Activated T-cell treated with anti-CD3 and anti-CD28 coated beads, Interleukin-2, amount 50 U/mL, for 24 hours (primary cell): Measurements from ENCODE around the gene MGAT1.
"Not testable (repeated sequence)": the region's sequence is repeated elsewhere in the genome, so short reads cannot be mapped to it uniquely, and the experiment has no call there.

Experiments
- DNase-seq: peaks from one replicate; pipeline ENCODE4 v3.0.0-alpha.2; 2020
- H3K27ac Mint-ChIP-seq: 2 replicates; pipeline ENCODE4 v1.8.0; 2020; ENCODE audit warnings: mild to moderate bottlenecking, mixed read lengths
- H3K27me3 Mint-ChIP-seq: 2 replicates; pipeline ENCODE4 v1.8.0; 2020; ENCODE audit warnings: mixed read lengths
- H3K36me3 Mint-ChIP-seq: 2 replicates; pipeline ENCODE4 v1.8.0; 2020; ENCODE audit warnings: low read depth, mixed read lengths
- H3K4me1 Mint-ChIP-seq: 2 replicates; pipeline ENCODE4 v1.8.0; 2020; ENCODE audit warnings: low read depth, mixed read lengths
- H3K4me3 Mint-ChIP-seq: 2 replicates; pipeline ENCODE4 v1.8.0; 2020; ENCODE audit warnings: mild to moderate bottlenecking, moderate library complexity, mixed read lengths
- H3K9me3 Mint-ChIP-seq: 2 replicates; pipeline ENCODE4 v1.8.0; 2020; ENCODE audit warnings: mixed read lengths

MGAT1 gene

DNA sequence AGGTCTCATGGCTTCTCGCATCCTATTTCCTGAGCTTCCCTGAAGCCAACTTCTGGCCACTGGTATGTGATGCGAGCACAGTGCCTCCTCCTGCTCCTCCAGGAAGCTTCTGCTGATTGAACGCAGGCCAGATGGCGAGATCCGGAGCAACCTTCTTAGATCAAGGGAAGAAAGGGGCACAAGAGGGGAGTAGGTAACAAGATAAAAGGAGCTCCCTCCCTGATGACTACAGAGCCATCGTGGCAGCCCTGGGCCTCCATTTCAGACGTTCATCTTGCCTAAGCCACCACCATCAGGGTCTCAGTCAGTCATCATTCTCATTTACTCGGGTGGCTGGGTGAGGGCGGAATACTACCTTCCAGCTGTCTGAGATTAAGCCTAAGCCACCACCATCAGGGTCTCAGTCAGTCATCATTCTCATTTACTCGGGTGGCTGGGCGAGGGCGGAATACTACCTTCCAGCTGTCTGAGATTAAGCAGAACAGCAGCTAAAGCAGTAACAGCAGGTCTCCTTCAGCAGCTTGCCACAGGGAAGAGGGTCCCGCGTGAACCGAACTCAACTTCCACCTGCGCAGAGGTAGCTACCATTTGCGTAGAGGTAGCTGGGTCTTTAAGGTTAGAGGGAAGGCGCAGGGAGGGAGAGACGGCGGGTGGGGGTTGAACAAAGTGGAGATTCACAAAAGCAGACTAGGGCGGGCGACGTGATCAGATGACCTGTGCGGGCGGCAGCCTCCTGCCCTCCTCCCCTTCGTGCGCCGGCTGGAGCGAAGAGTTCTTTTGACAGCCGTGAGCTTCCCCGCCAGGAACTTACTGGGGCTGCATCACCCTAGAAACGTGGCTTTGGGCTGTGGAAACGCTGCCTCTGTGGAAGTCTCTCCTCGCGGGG is 27.9 kb upstream of the MGAT1 start:
- Mint-ChIP-seq H3K36me3 (peaks cover 55% of the 10 kb centered on the region), H3K4me1 (peaks cover 66% of the 10 kb centered on the region)
- peak; percentile 81 for DNase-seq

DNA sequence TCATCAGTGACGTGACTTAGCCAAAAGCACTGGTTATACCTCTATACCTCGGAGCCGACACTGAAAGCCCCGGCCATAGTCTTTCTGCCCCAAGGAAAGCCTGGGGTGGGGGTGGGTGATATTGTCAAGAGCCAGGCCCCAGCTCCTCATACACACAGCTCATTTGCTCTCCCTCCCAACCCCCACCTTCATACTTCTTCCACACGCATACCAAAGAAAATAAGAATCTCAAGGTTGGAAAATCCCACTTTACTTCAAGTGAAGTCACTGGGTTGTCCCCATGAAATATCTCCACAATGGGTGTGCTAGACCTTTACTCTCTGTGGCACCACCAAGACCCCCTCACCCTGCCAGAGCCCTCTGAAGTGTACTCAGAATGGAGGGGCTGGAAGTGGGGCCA is 27.1 kb upstream of the MGAT1 start:
- peaks cover 66% of the 10 kb centered on the region for H3K4me1 Mint-ChIP-seq
- H3K27me3 Mint-ChIP-seq: no peaks in the 10 kb centered on the region
- H3K4me3 Mint-ChIP-seq: peak overlapping the region; percentile 97
- H3K9me3 Mint-ChIP-seq: peaks cover 2% of the 10 kb centered on the region
- no peak for DNase-seq
- H3K36me3 Mint-ChIP-seq: peaks cover 47% of the 10 kb centered on the region
- H3K27ac Mint-ChIP-seq: peak overlapping the region; percentile 98

More for the DNA sequence above, 27.9 kb upstream of the MGAT1 start:
- peak overlapping the region; percentile 97 for H3K4me3 Mint-ChIP-seq
- H3K9me3 Mint-ChIP-seq: peaks cover 2% of the 10 kb centered on the region
- no peaks in the 10 kb centered on the region for H3K27me3 Mint-ChIP-seq
- peak overlapping the region; percentile 98 for H3K27ac Mint-ChIP-seq

DNA sequence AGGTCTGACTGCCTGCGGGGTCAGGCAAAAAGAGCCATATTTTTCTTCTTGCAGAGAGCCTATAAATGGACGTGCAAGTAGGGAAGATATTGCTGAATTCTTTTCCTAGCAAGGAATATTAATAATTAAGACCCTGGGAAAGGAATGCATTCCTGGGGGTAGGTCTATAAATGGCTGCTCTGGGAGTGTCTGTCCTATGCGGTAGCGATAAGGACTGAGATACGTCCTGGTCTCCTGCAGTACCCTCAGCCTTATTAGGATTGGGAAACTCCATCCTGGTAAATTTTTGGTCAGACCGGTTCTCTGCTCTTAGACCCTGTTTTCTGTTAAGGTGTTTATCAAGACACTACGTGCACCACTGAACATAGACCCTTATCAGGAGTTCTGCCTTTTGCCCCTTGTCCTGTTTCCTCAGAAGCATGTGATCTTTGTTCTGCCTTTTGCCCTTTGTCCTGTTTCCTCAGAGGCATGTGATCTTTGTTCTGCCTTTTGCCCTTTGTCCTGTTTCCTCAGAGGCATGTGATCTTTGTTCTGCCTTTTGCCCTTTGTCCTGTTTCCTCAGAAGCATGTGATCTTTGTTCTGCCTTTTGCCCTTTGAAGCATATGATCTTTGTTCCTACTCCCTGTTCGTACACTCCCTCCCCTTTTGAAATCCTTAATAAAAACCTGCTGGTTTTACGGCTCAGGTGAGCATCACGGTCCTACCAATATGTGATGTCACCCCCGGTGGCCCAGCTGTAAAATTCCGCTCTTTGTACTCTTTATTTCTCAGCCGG is 26.3 kb upstream of the MGAT1 start:
- H3K36me3 Mint-ChIP-seq: peaks cover 39% of the 10 kb centered on the region
- peaks cover 66% of the 10 kb centered on the region for H3K4me1 Mint-ChIP-seq
- peak overlapping the region; percentile 98 for H3K27ac Mint-ChIP-seq
- H3K9me3 Mint-ChIP-seq, DNase-seq, H3K27me3 Mint-ChIP-seq: not testable (repeated sequence)
- H3K4me3 Mint-ChIP-seq: peak overlapping the region; percentile 97

DNA sequence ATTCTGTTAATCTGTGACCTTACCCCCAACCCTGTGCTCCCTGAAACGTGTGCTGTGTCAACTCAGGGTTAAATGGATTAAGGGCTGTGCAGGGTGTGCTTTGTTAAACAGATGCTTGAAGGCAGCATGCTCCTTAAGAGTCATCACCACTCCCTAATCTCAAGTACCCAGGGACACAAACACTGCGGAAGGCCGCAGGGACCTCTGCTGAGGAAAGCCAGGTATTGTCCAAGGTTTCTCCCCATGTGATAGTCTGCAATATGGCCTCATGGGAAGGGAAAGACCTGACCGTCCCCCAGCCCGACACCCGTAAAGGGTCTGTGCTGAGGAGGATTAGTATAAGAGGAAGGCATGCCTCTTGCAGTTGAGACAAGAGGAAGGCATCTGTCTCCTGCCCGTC is 24.8 kb upstream of the MGAT1 start:
- H3K27ac Mint-ChIP-seq, DNase-seq, H3K4me3 Mint-ChIP-seq, H3K27me3 Mint-ChIP-seq, H3K9me3 Mint-ChIP-seq: not testable (repeated sequence)
- Mint-ChIP-seq H3K4me1 (peaks cover 62% of the 10 kb centered on the region), H3K36me3 (peaks cover 34% of the 10 kb centered on the region)

DNA sequence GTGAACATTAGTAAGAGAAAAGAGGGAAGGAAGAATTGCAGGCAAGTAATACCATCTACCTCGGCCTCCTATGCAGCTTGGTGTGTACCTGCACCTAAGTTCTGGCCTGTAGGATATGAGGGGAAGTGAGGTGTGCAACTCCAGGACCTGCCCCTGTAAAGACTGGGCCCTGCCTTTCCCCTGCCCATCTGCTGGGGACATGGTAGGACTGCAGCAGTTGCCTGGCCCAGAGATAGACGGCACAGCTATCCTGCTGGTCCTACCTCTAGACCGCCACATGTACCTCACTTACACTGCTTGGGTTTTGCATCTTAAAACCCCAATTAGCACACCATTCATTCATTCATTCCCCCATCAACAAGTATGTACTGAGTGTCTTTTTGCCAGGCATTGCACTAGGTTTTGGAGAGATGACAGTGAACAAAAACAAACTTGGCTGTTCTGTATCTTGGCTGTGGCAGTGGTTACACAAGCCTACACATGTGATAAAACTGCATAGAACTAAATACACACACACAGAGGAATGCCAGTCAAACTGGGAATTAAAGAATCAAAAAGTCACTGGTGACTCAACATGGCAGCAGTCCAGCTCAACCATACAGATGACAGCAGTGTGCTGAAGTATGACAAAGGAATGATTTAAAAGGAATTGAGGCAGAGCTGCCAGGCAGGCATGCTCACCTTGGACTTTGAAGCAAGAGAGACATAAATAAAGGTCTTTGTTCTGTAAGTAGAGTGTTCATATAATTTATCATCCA is 23.3 kb upstream of the MGAT1 start:
- no peak overlapping the region for H3K4me3 Mint-ChIP-seq
- no peaks in the 10 kb centered on the region for H3K27me3 Mint-ChIP-seq
- H3K27ac Mint-ChIP-seq: peak overlapping the region; percentile 50
- H3K4me1 Mint-ChIP-seq: peaks cover 60% of the 10 kb centered on the region
- peaks cover 24% of the 10 kb centered on the region for H3K36me3 Mint-ChIP-seq
- no peak for DNase-seq
- H3K9me3 Mint-ChIP-seq: peaks cover 2% of the 10 kb centered on the region

DNA sequence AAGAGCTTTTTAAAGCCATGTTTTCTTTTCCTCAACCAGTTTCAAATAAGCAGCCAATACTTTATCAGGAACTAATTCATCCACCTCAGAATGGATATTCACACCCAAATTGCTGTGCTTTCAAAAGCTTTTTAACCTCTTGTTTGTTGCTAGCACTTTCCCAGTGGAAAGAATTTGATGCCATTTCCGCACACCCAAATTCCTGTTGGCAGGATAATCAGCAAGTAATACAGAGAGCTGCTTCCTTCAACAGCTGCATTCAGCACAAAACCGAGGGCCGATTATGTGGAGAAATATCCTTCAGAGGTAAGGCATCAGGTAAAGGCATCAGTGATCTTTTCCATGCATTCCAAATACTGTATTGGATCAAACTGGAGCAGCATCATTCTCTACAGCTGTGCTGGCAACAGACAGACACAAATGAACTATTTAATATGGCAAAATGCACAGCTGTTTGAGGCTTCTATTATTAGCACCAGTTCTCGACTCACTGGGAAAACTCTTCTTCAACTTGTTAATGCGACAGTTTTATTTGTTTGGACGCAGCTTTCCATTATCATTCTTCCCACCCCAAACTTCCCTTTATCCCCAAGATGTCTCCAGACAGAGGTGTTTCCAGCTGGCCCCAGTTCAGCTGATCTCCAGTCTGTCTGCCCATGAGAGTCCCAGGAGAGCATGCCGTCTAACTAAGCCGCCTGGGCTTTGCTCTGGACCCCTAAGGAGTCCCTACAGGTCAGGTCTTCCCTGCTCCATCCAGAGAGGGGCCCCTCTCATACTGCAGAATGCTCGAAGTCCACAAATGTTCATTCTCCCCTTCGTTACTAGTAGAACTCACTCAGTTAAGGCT is 22.2 kb upstream of the MGAT1 start:
- peak overlapping the region; percentile 50 for H3K27ac Mint-ChIP-seq
- peaks cover 60% of the 10 kb centered on the region for H3K4me1 Mint-ChIP-seq
- no peak for DNase-seq
- peaks cover 2% of the 10 kb centered on the region for H3K9me3 Mint-ChIP-seq
- no peak overlapping the region for H3K4me3 Mint-ChIP-seq
- peaks cover 14% of the 10 kb centered on the region for H3K36me3 Mint-ChIP-seq
- no peaks in the 10 kb centered on the region for H3K27me3 Mint-ChIP-seq

DNA sequence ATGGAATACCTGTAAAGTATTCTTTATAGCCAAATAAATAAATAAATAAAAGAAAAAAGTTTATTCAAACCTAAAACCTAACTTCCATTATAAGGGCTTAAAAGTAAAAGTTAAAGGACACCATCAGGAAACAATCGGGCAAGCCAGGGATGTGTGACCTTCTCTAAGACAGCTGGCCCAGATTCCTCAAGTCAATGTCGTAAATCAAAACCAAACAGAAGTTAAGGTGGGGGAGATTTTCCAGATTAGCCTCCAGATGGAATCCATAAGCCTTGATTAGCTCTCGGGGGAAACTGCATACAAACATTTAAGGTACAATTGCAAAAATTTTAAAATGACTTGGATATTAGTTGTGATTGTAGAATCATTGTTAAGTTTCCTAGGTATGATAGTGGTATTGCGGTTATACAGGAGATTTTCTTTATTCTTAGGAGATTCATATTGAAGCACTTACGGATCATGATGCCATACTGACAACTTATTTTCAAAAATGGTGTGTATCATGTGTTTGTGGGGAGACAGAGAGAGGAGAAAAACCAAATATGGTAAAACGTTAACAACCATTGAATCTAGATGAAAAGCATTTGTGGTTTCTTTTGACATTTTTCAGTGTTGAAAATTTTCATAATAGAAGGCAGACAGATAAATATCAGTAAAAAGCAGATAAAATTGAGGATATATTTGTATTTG is 21.5 kb upstream of the MGAT1 start:
- DNase-seq: no peak
- no peaks in the 10 kb centered on the region for H3K27me3 Mint-ChIP-seq
- H3K27ac Mint-ChIP-seq: no peak overlapping the region
- H3K36me3 Mint-ChIP-seq: peaks cover 6% of the 10 kb centered on the region
- no peaks in the 10 kb centered on the region for H3K9me3 Mint-ChIP-seq
- H3K4me1 Mint-ChIP-seq: peaks cover 53% of the 10 kb centered on the region
- no peak overlapping the region for H3K4me3 Mint-ChIP-seq

DNA sequence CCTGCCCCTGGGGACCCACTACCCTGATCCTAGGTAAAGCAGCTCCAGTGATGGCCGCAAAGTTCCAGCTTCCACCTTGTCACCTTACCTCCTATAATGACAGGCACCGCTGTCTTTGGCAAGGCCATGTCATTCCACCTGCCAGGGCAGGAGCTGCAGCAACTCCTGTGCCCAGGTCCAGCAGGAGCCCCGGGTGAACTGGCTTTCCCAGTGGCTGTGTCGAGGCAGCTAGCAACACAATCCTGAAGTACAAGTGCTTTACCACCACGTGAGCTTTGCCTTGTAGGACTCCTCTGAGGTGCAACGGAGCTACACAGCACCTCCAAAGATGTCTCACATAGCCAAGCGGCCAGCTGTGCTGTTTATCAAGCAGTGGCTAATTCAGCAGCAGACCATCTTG is 20.7 kb upstream of the MGAT1 start:
- peaks cover 3% of the 10 kb centered on the region for H3K36me3 Mint-ChIP-seq
- DNase-seq: no peak
- no peak overlapping the region for H3K27ac Mint-ChIP-seq
- H3K9me3 Mint-ChIP-seq: no peaks in the 10 kb centered on the region
- no peaks in the 10 kb centered on the region for H3K27me3 Mint-ChIP-seq
- peaks cover 56% of the 10 kb centered on the region for H3K4me1 Mint-ChIP-seq
- H3K4me3 Mint-ChIP-seq: no peak overlapping the region

DNA sequence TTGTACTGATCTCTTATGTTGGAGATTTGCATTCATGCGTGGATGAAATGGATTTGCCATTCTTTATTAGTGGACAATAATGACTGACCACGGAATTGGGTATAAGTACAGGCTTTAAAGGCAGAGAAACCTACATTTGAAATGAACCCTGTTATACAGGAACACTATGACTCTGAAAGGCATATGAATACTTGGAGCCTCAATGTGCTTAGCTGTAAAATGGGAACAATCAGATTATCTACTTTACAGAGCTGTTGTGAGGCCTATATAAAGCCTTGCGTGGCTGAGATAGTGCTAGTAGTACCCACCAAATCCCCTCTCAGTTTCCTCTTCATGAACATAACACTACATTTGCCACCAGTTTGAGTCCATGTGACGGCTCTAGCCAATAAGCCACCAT is 18.9 kb upstream of the MGAT1 start:
- no peak overlapping the region for H3K4me3 Mint-ChIP-seq
- no peaks in the 10 kb centered on the region for H3K9me3 Mint-ChIP-seq
- no peaks in the 10 kb centered on the region for H3K27me3 Mint-ChIP-seq
- H3K4me1 Mint-ChIP-seq: peaks cover 66% of the 10 kb centered on the region
- no peak for DNase-seq
- H3K27ac Mint-ChIP-seq: no peak overlapping the region
- H3K36me3 Mint-ChIP-seq: peaks cover 2% of the 10 kb centered on the region

DNA sequence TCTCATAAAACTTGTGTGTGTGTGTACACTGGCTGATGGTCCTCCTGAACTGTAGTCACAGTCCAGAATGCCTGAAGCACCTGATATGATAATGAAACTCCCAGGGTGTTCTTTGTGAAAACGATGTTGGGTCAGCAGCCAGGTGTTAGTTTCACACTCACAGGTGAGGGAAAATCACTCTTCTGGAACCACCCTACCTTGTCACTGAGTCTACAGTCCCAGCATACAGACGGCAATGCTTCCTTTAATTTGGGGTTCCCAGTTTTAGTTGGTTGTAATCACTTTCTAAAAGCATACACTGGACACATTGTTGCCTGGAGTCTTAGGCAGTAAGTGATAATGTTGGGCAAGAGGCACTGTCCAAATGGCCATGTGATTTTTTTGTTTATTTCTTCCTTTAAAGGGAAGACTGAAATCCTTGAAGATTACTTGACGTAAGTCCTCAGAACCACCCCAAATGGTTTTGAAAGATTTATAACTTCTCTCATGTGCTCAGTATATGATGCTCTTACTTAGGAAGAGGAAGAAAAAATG is 18.2 kb upstream of the MGAT1 start:
- Mint-ChIP-seq H3K9me3 (no peaks in the 10 kb centered on the region), H3K27ac (no peak overlapping the region), H3K27me3 (no peaks in the 10 kb centered on the region), H3K4me3 (no peak overlapping the region), H3K36me3 (no peaks in the 10 kb centered on the region), H3K4me1 (peaks cover 63% of the 10 kb centered on the region)
- DNase-seq: no peak

DNA sequence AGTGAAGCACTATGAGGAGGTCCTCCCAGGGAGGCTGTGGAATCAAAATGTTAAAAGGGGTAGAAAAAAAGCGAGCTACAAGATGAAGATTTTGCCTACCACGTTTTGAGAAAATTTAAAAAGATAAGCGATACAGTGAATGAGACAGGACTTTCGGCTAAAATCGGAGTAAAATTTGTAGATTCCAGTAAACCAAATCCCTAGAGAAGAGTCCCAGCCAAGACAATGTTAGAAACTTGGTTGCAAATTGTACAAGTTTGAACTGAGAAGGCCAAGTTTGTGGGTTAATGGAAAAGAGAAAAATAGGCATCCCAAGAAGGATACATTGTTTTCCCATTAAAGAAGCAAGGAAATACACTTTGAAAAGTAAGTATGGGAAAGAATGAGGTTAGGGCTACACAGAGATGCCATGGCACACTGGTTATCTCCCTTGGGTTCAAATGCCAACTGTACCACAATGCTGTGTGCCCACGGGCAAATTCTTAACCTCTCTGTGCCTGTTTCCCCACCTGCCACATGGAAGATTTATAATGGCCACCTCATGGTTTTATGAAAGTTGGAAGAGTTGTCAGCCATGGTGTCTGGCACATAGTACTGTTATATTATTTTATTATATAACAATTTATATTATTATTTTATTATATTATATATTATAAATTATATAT is 16.2 kb upstream of the MGAT1 start:
- no peaks in the 10 kb centered on the region for H3K36me3 Mint-ChIP-seq
- H3K4me3 Mint-ChIP-seq: no peak overlapping the region
- H3K27ac Mint-ChIP-seq: no peak overlapping the region
- no peaks in the 10 kb centered on the region for H3K9me3 Mint-ChIP-seq
- no peak for DNase-seq
- peaks cover 61% of the 10 kb centered on the region for H3K4me1 Mint-ChIP-seq
- no peaks in the 10 kb centered on the region for H3K27me3 Mint-ChIP-seq

DNA sequence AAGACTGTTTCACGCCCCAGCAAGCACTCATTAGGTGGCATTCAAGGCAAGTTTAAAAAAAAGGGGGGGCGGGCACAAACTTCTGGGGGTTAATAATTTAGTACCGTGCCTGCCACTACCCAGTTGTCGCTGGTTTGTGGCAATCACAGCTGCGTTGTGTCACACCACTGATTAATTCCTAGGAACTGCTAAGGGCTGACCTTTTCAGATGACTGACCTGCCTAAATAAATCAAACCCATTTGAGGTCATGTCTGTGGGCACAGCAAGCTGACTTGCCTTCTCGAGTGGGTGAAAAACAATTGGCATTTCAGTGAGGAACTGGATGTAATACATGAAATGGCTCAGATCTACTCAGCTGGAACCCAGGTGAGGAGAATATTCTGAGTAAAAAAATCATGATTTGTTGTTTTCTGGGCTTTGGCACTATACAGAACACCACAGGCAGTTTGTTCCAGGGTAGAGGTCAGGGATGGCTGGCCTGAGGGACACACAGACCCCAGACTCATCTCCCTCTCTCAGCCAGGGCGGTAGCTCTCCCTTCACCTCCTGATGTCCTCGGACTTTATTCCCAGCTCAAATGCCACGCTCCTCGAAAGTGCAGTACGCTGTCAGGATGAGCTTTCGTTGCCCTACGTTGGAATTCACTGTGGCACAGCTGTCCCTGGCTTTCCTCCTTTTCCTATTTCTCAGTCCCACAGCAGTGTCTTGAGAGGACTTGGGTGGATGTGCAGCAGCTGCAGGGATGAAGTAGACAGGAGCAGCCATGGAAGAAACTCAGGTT is 15.5 kb upstream of the MGAT1 start:
- peaks cover 61% of the 10 kb centered on the region for H3K4me1 Mint-ChIP-seq
- no peak for DNase-seq
- no peaks in the 10 kb centered on the region for H3K36me3 Mint-ChIP-seq
- no peaks in the 10 kb centered on the region for H3K27me3 Mint-ChIP-seq
- H3K27ac Mint-ChIP-seq: no peak overlapping the region
- H3K4me3 Mint-ChIP-seq: no peak overlapping the region
- no peaks in the 10 kb centered on the region for H3K9me3 Mint-ChIP-seq
